Measurements from ENCODE around the gene SPAG16. TPM values are rescaled to one million over a fixed set of nuclear protein-coding genes. Genes with fewer than 3 reads are reported as not detected.

Gene SPAG16
- total RNA-seq, 4 donors from 2014 or later, result 1.2 to 30.8 (median 16.2) TPM

DNA sequence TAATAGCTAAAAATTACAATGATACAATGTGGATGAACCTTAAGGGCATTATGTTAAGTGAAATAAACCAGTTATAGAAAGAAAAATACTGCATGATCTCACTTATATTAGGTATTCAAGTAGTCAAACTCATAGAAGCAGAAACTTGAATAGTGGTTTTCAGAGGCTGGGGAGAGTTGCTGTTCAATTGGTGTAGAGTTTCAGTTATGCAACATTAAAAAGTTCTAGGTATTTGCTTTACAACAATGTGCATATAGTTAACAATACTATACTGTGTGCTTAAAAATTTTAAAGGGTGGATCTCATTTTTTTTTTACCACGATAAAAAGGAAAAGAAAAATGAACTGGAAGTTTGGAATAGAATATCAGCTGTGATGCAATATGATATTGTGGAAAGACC is 479.1 kb downstream of the SPAG16 start:
- Histone ChIP-seq H3K4me3 (no peak overlapping the region), H3K4me1 (no peaks in the 10 kb centered on the region), H3K27me3 (no peaks in the 10 kb centered on the region), H3K36me3 (no peaks in the 10 kb centered on the region), H3K27ac (no peak overlapping the region), H3K9me3 (no peaks in the 10 kb centered on the region)
- TF ChIP-seq POLR2AphosphoS5 (IDR thresholded peaks at IDR 0.05) (no peak), EP300 (IDR thresholded peaks at IDR 0.05; ENCODE audit: low read depth) (no peak), POLR2A (IDR thresholded peaks at IDR 0.05) (no peak)
- TF ChIP-seq, protein P1, sequence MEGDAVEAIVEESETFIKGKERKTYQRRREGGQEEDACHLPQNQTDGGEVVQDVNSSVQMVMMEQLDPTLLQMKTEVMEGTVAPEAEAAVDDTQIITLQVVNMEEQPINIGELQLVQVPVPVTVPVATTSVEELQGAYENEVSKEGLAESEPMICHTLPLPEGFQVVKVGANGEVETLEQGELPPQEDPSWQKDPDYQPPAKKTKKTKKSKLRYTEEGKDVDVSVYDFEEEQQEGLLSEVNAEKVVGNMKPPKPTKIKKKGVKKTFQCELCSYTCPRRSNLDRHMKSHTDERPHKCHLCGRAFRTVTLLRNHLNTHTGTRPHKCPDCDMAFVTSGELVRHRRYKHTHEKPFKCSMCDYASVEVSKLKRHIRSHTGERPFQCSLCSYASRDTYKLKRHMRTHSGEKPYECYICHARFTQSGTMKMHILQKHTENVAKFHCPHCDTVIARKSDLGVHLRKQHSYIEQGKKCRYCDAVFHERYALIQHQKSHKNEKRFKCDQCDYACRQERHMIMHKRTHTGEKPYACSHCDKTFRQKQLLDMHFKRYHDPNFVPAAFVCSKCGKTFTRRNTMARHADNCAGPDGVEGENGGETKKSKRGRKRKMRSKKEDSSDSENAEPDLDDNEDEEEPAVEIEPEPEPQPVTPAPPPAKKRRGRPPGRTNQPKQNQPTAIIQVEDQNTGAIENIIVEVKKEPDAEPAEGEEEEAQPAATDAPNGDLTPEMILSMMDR (IDR thresholded peaks at IDR 0.05), result no peak
- intact Hi-C loops (cut with DNase I; ENCODE audit: low total_unique reads), result no loop called here
- DNase-seq, result no peak
- 63 to 71% methylated on average over 1 of the region's 1 CpG for WGBS, 2 donors (ENCODE audit: low coverage in 1 of 2)
- in situ Hi-C loops (cut with MboI; ENCODE audit: low pct_ligation_motif_present in 1 of 4, low pct_unique_long_range_greater_than_20kb in 1 of 4, low sequenced_read_pairs in 3 of 4), result no loop called here

- Histone ChIP-seq H3K36me3 (no peaks in the 10 kb centered on the region), H3K27ac (no peak overlapping the region), H3K4me1 (no peaks in the 10 kb centered on the region), H3K27me3 (no peaks in the 10 kb centered on the region), H3K4me3 (no peak overlapping the region), H3K9me3 (no peaks in the 10 kb centered on the region)
- in situ Hi-C loops (cut with MboI; ENCODE audit: low pct_ligation_motif_present in 1 of 4, low pct_unique_long_range_greater_than_20kb in 1 of 4, low sequenced_read_pairs in 3 of 4), result no loop called here
- WGBS, 2 donors (ENCODE audit: low coverage in 1 of 2), result 18 to 27% methylated on average over 1 of the region's 1 CpG
- intact Hi-C loops (cut with DNase I; ENCODE audit: low total_unique reads), result no loop called here
- TF ChIP-seq, protein P1 (IDR thresholded peaks at IDR 0.05), result no peak
- no peak for TF ChIP-seq POLR2A (IDR thresholded peaks at IDR 0.05)
- DNase-seq, result no peak
Measured at GRCh38 chr2:213763963-213764362, 479.7 kb downstream of the SPAG16 start.

DNA sequence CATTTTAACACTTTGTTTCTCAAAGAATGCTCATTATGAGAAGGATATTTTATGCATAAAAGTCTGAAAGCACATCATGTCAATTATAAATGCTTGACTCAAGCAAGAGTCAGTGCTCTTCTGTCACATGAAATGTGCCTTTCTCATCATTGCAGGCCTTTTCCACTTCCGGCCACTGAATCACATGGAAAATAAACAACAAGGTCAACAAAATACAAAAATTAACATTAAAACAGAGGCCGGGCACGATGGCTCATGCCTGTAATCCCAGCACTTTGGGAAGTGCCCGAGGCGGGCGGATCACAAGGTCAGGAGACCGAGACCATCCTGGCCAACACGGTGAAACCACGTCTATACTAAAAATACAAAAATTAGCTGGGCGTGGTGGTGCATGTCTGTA is 480.6 kb downstream of the SPAG16 start:
- no peak overlapping the region for H3K27ac ChIP-seq
- intact Hi-C loops (cut with DNase I; ENCODE audit: low total_unique reads) (no loop called here), in situ Hi-C loops (cut with MboI; ENCODE audit: low pct_ligation_motif_present in 1 of 4, low pct_unique_long_range_greater_than_20kb in 1 of 4, low sequenced_read_pairs in 3 of 4) (no loop called here)
- H3K36me3 ChIP-seq, result no peaks in the 10 kb centered on the region
- TF ChIP-seq, protein P1 (IDR thresholded peaks at IDR 0.05), result no peak
- TF ChIP-seq POLR2A (IDR thresholded peaks at IDR 0.05) (no peak), EP300 (IDR thresholded peaks at IDR 0.05; ENCODE audit: low read depth) (no peak), POLR2AphosphoS5 (IDR thresholded peaks at IDR 0.05) (no peak)
- DNase-seq, result no peak
- 83 to 85% methylated on average over 10 of the region's 10 CpGs for WGBS, 2 donors (ENCODE audit: low coverage in 1 of 2)
- no peaks in the 10 kb centered on the region for H3K9me3 ChIP-seq
- H3K27me3 ChIP-seq, result no peaks in the 10 kb centered on the region
- no peak overlapping the region for H3K4me3 ChIP-seq
- H3K4me1 ChIP-seq, result no peaks in the 10 kb centered on the region

DNA sequence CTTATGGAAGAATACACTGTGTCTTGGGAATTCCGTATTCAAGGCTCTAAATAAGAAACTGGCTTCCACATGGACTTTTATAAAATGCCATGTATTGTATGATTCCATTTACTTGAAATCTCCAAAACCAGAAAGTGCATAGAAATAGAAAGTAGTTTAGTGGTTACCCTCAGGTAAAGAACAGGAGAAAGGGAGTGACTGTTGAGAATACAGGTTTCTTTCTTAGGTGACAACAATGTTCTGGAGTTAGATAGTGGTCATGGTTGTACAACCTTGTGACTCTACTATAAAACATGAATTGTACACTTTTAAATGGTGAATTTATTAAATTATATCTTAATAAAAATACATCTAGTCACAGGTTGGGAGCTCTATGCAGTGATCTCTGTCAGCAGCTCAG is 481.8 kb downstream of the SPAG16 start:
- Histone ChIP-seq H3K4me3 (no peak overlapping the region), H3K9me3 (no peaks in the 10 kb centered on the region), H3K36me3 (no peaks in the 10 kb centered on the region), H3K4me1 (no peaks in the 10 kb centered on the region), H3K27me3 (no peaks in the 10 kb centered on the region), H3K27ac (no peak overlapping the region)
- intact Hi-C loops (cut with DNase I; ENCODE audit: low total_unique reads) (no loop called here), in situ Hi-C loops (cut with MboI; ENCODE audit: low pct_ligation_motif_present in 1 of 4, low pct_unique_long_range_greater_than_20kb in 1 of 4, low sequenced_read_pairs in 3 of 4) (no loop called here)
- TF ChIP-seq POLR2AphosphoS5 (IDR thresholded peaks at IDR 0.05), result no peak
- TF ChIP-seq EP300 (IDR thresholded peaks at IDR 0.05; ENCODE audit: low read depth), result no peak
- no peak for TF ChIP-seq POLR2A (IDR thresholded peaks at IDR 0.05)
- no peak for DNase-seq
- 77 to 94% methylated on average over 1 of the region's 1 CpG for WGBS, 2 donors (ENCODE audit: low coverage in 1 of 2)

DNA sequence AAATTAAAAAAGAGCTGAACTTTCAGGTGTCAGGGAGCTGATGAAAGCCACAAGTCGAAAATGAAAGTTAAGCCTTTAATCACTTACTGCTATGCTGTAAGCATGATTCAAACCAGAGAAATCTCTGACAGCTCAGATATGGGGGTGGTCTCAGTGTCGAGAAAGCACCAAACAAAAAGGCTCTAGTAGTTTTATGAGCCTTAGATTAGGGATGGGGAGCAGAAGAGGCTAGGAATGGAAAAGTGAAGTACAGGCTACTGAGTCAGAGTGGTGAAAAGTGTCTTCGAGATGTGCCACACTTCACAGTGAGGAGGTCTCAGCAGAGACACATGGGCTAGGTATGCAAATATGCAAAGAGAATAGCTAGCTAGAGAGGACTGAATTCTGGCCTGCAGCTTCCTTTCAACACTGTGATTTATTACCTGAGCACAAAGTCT is 482.2 kb downstream of the SPAG16 start:
- no peak overlapping the region for H3K4me3 ChIP-seq
- WGBS, 2 donors (ENCODE audit: low coverage in 1 of 2), result 35 to 37% methylated on average over 3 of the region's 3 CpGs
- no peaks in the 10 kb centered on the region for H3K36me3 ChIP-seq
- DNase-seq, result no peak
- intact Hi-C loops (cut with DNase I; ENCODE audit: low total_unique reads), result no loop called here
- no peaks in the 10 kb centered on the region for H3K9me3 ChIP-seq
- H3K27me3 ChIP-seq, result no peaks in the 10 kb centered on the region
- no peak for TF ChIP-seq POLR2A (IDR thresholded peaks at IDR 0.05)
- TF ChIP-seq, protein P1 (IDR thresholded peaks at IDR 0.05), result no peak
- no peak for TF ChIP-seq EP300 (IDR thresholded peaks at IDR 0.05; ENCODE audit: low read depth)
- no peak for TF ChIP-seq POLR2AphosphoS5 (IDR thresholded peaks at IDR 0.05)
- in situ Hi-C loops (cut with MboI; ENCODE audit: low pct_ligation_motif_present in 1 of 4, low pct_unique_long_range_greater_than_20kb in 1 of 4, low sequenced_read_pairs in 3 of 4), result no loop called here
- H3K4me1 ChIP-seq, result no peaks in the 10 kb centered on the region
- H3K27ac ChIP-seq, result no peak overlapping the region

Measured in transverse colon (tissue), 4 donors.